ENCODE measurements around the gene LYST. TPM values are rescaled to one million over a fixed set of nuclear protein-coding genes. Genes with fewer than 3 reads are reported as not detected.

LYST gene
- total and polyA plus RNA-seq, 2 donors (not counting 3 experiments of a cell fraction or from before 2014, with no cell fraction given), result 3.1 to 9.6 TPM

- no peak overlapping the region for H3K4me3 ChIP-seq (replicated peaks in 1 of 3; ENCODE audit: insufficient read depth in 1 of 3, low read depth in 1 of 3, low read length in 3 of 3)
- H3K79me2 ChIP-seq (ENCODE audit: control insufficient read depth, insufficient read depth, low read length), result no peaks in the 10 kb centered on the region
- no peaks in the 10 kb centered on the region for H3K9me1 ChIP-seq (replicated peaks; ENCODE audit: control insufficient read depth, extremely low read depth, insufficient read depth, low read length)
- H3K27ac ChIP-seq (ENCODE audit: insufficient read depth, low read depth, low read length), result no peak overlapping the region
- H3K36me3 ChIP-seq (ENCODE audit: control insufficient read depth in 2 of 2, extremely low read depth in 1 of 2, insufficient read depth in 2 of 2, low read length in 2 of 2), result no peaks in the 10 kb centered on the region
- BruUV-seq (replicated peaks), result no TSS peak
- dilution Hi-C loops (cut with MboI; ENCODE audit: extremely low pct_ligation_motif_present, low sequenced_read_pairs) (no loop called here), intact Hi-C loops (cut with micrococcal nuclease) (no loop called here)
- H3K9me3 ChIP-seq (replicated peaks; ENCODE audit: control insufficient read depth, insufficient read depth, low read length), result no peaks in the 10 kb centered on the region
- H3K27me3 ChIP-seq (ENCODE audit: control insufficient read depth in 2 of 2, insufficient read depth in 2 of 2, low read length in 2 of 2), result peaks cover 0 to 2% of the 10 kb centered on the region in 2 experiments
- H3K4me2 ChIP-seq (ENCODE audit: insufficient read depth, low read length), result no peak overlapping the region
- CTCF ChIA-PET, result interaction anchor here (1.3 kb wide), 1 partner anchor 17 kb away, joined by 7 read pairs; no protein-coding TSS in a partner anchor
- no peak for TF ChIP-seq FOS (IDR thresholded peaks at IDR 0.05; ENCODE audit: borderline replicate concordance, insufficient read depth, low read length)
- no peak for TF ChIP-seq POLR2AphosphoS5 (IDR thresholded peaks at IDR 0.05; ENCODE audit: insufficient read depth, low read depth, low read length)
- TF ChIP-seq GATA2 (IDR thresholded peaks at IDR 0.05; ENCODE audit: insufficient read depth, insufficient read length, low read depth, low read length), result no peak
- TF ChIP-seq CTCF (IDR thresholded peaks at IDR 0.05; ENCODE audit: extremely low read depth in 1 of 2, insufficient read depth in 1 of 2, low read depth in 1 of 2, low read length in 2 of 2), result no peak
- no peak for TF ChIP-seq POLR2A (IDR thresholded peaks at IDR 0.05; ENCODE audit: low read depth, low read length)
- no peak for TF ChIP-seq JUN (IDR thresholded peaks at IDR 0.05; ENCODE audit: borderline replicate concordance, insufficient read depth, insufficient read length, low read depth)
- no peak for TF ChIP-seq MYC (IDR thresholded peaks at IDR 0.05; ENCODE audit: low read depth, low read length)
- TF ChIP-seq MAX (IDR thresholded peaks at IDR 0.05; ENCODE audit: insufficient read depth, insufficient read length), result no peak
- TF ChIP-seq EZH2 (IDR thresholded peaks at IDR 0.05; ENCODE audit: borderline replicate concordance, low read depth, low read length, severe bottlenecking), result no peak
- no peak overlapping the region for H3K9ac ChIP-seq (replicated peaks; ENCODE audit: extremely low read depth, insufficient read depth, low read length)
- FAIRE-seq, result no peak
- no peak for DNase-seq (ENCODE audit: low read depth, low spot score)
- no peaks in the 10 kb centered on the region for H3K4me1 ChIP-seq (ENCODE audit: control insufficient read depth, extremely low read depth, insufficient read depth, low read length)
- no peak overlapping the region for H2AFZ ChIP-seq (ENCODE audit: low read depth, low read length)
- POLR2A ChIA-PET, result no interaction called here
- H4K20me1 ChIP-seq (replicated peaks; ENCODE audit: control insufficient read depth, extremely low read depth, insufficient read depth, low read length), result no peaks in the 10 kb centered on the region
Measured at GRCh38 chr1:235617808-235618207, 248.9 kb downstream of the LYST start.
